ENCODE results near the gene CHD9.

DNA sequence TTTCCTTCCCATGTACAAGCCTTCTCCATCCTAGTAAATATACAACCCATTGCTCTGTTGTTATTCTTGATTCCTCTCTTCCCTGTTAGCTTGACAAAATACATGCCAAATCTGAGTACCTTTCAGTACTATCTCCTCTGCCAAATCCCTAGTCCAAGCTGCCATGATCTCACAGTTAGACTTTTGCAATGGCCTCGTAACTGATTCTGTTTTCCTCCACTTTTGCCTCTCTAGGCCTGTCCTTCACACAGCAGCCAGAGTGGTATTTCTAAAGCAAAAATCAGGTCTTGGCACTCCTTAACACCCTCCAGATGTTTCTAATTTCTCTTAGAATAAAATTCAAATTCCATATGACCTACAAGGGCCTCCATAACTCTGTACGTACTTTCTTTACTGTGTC, 226.5 kb downstream of the CHD9 start:
- TF ChIP-seq, protein P1, sequence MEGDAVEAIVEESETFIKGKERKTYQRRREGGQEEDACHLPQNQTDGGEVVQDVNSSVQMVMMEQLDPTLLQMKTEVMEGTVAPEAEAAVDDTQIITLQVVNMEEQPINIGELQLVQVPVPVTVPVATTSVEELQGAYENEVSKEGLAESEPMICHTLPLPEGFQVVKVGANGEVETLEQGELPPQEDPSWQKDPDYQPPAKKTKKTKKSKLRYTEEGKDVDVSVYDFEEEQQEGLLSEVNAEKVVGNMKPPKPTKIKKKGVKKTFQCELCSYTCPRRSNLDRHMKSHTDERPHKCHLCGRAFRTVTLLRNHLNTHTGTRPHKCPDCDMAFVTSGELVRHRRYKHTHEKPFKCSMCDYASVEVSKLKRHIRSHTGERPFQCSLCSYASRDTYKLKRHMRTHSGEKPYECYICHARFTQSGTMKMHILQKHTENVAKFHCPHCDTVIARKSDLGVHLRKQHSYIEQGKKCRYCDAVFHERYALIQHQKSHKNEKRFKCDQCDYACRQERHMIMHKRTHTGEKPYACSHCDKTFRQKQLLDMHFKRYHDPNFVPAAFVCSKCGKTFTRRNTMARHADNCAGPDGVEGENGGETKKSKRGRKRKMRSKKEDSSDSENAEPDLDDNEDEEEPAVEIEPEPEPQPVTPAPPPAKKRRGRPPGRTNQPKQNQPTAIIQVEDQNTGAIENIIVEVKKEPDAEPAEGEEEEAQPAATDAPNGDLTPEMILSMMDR (IDR thresholded peaks at IDR 0.05; ENCODE audit: insufficient read depth, low read length, poor library complexity, severe bottlenecking): no peak
- TF ChIP-seq EZH2phosphoT487 (conservative IDR thresholded peaks at IDR 0.05; ENCODE audit: low read length): no peak
